SK-N-SH treated with all-trans-retinoic acid at 6 μM for 48 hours (cell line): ENCODE measurements around the gene BPGM.

Experiments
- ATAC-seq: fragments of 200-7000 bp; cut with Tn5 transposase; 3 replicates; pipeline ENCODE4 v1.9.1; 2020; ENCODE audit warnings: mild to moderate bottlenecking, moderate library complexity
- ARNTL ChIP-seq: fragments of 450-650 bp; formaldehyde crosslinking; IDR thresholded peaks from 2 replicates; pipeline ENCODE4 v1.5.0; 2020; ENCODE audit warnings: low read depth, mild to moderate bottlenecking, moderate library complexity, borderline replicate concordance
- BACH2 ChIP-seq: fragments of 250-450 bp; sonication (Bioruptor Pico); IDR thresholded peaks from 2 replicates; pipeline ENCODE4 v1.9.0; 2021; ENCODE audit warnings: mild to moderate bottlenecking, borderline replicate concordance
- CSRNP3 ChIP-seq: fragments of 250-450 bp; sonication (Bioruptor Pico); IDR thresholded peaks from 2 replicates; pipeline ENCODE4 v1.5.1; 2021; ENCODE audit warnings: mild to moderate bottlenecking, moderate library complexity
- ESRRG ChIP-seq: fragments of 250-450 bp; sonication (Bioruptor Pico); IDR thresholded peaks from 2 replicates; pipeline ENCODE4 v1.6.1; 2021; ENCODE audit warnings: mild to moderate bottlenecking
- GLIS3 ChIP-seq: fragments of 250-450 bp; sonication (Bioruptor Pico); IDR thresholded peaks from 2 replicates; pipeline ENCODE4 v1.5.0; 2020; ENCODE audit warnings: mild to moderate bottlenecking, moderate library complexity
- ISL1 ChIP-seq: fragments of 250-450 bp; sonication (Bioruptor Pico); IDR thresholded peaks from 2 replicates; pipeline ENCODE4 v2.1.2; 2022; ENCODE audit warnings: mild to moderate bottlenecking, moderate library complexity
- OSR1 ChIP-seq: fragments of 250-450 bp; sonication (Bioruptor Pico); IDR thresholded peaks from 2 replicates; pipeline ENCODE4 v1.8.0; 2022; ENCODE audit warnings: moderate library complexity, mild to moderate bottlenecking, inconsistent platforms
- PPARA ChIP-seq: fragments of 250-450 bp; sonication (Bioruptor Pico); IDR thresholded peaks from 2 replicates; pipeline ENCODE4 v1.5.0; 2020; ENCODE audit warnings: mild to moderate bottlenecking, borderline replicate concordance
- RARB ChIP-seq: fragments of 250-450 bp; sonication (Bioruptor Pico); IDR thresholded peaks from 2 replicates; pipeline ENCODE4 v1.8.0; 2021; ENCODE audit warnings: mild to moderate bottlenecking, moderate library complexity
- SNAI2 ChIP-seq: fragments of 250-450 bp; sonication (Bioruptor Pico); IDR thresholded peaks from 2 replicates; pipeline ENCODE4 v1.5.0; 2020; ENCODE audit warnings: mild to moderate bottlenecking, moderate library complexity
- TCF4 ChIP-seq: fragments of 250-450 bp; sonication (Bioruptor Pico); IDR thresholded peaks from 2 replicates; pipeline ENCODE4 v1.8.0; 2021; ENCODE audit warnings: mild to moderate bottlenecking, moderate library complexity, borderline replicate concordance
- ZC3H10 ChIP-seq: fragments of 250-450 bp; sonication (Bioruptor Pico); IDR thresholded peaks from 2 replicates; pipeline ENCODE4 v1.5.1; 2021; ENCODE audit warnings: mild to moderate bottlenecking, moderate library complexity
- ZFP3 ChIP-seq: fragments of 250-450 bp; sonication (Bioruptor Pico); IDR thresholded peaks from 2 replicates; pipeline ENCODE4 v1.5.0; 2020; ENCODE audit warnings: mild to moderate bottlenecking, moderate library complexity
- ZFP30 ChIP-seq: fragments of 450-650 bp; formaldehyde crosslinking; IDR thresholded peaks from 2 replicates; pipeline ENCODE4 v1.5.0; 2022; ENCODE audit warnings: mild to moderate bottlenecking, moderate library complexity
- ZNF565 ChIP-seq: fragments of 450-650 bp; formaldehyde crosslinking; conservative IDR thresholded peaks from 2 replicates; pipeline ENCODE4 v1.5.0; 2020; ENCODE audit warnings: low read depth, mild to moderate bottlenecking, moderate library complexity
- ZNF70 ChIP-seq: fragments of 450-650 bp; formaldehyde crosslinking; IDR thresholded peaks from 2 replicates; pipeline ENCODE4 v1.5.0; 2020; ENCODE audit warnings: mild to moderate bottlenecking, moderate library complexity
- ZNF8 ChIP-seq: fragments of 450-650 bp; formaldehyde crosslinking; IDR thresholded peaks from 2 replicates; pipeline ENCODE4 v1.5.0; 2020; ENCODE audit warnings: mild to moderate bottlenecking, moderate library complexity
- TF ChIP-seq, protein P1 (sequence below): fragments of 250-450 bp; sonication (Bioruptor Pico); IDR thresholded peaks from 2 replicates; pipeline ENCODE4 v1.8.0; 2021; ENCODE audit warnings: low read depth, mild to moderate bottlenecking, moderate library complexity, borderline replicate concordance
- TF ChIP-seq, protein P2 (sequence below): fragments of 250-450 bp; sonication (Bioruptor Pico); IDR thresholded peaks from 2 replicates; pipeline ENCODE4 v1.5.1; 2020; ENCODE audit warnings: low read depth, mild to moderate bottlenecking, moderate library complexity
- TF ChIP-seq, protein P3 (sequence below): fragments of 250-450 bp; sonication (Bioruptor Pico); IDR thresholded peaks from 2 replicates; pipeline ENCODE4 v1.5.0; 2020; ENCODE audit warnings: mild to moderate bottlenecking, moderate library complexity

The BPGM gene

GRCh38 chr7:134611611-134612151 is 35.0 kb upstream of the BPGM start:
- no peak for ATAC-seq
- no peak for TF ChIP-seq ZNF70
- no peak for TF ChIP-seq ESRRG (CRISPR knock-in tag)
- TF ChIP-seq, protein P1, sequence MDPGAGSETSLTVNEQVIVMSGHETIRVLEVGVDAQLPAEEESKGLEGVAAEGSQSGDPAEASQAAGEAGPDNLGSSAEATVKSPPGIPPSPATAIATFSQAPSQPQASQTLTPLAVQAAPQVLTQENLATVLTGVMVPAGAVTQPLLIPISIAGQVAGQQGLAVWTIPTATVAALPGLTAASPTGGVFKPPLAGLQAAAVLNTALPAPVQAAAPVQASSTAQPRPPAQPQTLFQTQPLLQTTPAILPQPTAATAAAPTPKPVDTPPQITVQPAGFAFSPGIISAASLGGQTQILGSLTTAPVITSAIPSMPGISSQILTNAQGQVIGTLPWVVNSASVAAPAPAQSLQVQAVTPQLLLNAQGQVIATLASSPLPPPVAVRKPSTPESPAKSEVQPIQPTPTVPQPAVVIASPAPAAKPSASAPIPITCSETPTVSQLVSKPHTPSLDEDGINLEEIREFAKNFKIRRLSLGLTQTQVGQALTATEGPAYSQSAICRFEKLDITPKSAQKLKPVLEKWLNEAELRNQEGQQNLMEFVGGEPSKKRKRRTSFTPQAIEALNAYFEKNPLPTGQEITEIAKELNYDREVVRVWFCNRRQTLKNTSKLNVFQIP = no peak
- TF ChIP-seq, protein P2, sequence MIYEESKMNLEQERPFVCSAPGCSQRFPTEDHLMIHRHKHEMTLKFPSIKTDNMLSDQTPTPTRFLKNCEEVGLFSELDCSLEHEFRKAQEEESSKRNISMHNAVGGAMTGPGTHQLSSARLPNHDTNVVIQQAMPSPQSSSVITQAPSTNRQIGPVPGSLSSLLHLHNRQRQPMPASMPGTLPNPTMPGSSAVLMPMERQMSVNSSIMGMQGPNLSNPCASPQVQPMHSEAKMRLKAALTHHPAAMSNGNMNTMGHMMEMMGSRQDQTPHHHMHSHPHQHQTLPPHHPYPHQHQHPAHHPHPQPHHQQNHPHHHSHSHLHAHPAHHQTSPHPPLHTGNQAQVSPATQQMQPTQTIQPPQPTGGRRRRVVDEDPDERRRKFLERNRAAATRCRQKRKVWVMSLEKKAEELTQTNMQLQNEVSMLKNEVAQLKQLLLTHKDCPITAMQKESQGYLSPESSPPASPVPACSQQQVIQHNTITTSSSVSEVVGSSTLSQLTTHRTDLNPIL (CRISPR knock-in tag) = no peak
- TF ChIP-seq ZNF565 (CRISPR knock-in tag) = no peak
- no peak for TF ChIP-seq ZNF8 (CRISPR knock-in tag)
- no peak for TF ChIP-seq ISL1 (CRISPR knock-in tag)
- TF ChIP-seq ARNTL (CRISPR knock-in tag) = no peak
- TF ChIP-seq, protein P3, sequence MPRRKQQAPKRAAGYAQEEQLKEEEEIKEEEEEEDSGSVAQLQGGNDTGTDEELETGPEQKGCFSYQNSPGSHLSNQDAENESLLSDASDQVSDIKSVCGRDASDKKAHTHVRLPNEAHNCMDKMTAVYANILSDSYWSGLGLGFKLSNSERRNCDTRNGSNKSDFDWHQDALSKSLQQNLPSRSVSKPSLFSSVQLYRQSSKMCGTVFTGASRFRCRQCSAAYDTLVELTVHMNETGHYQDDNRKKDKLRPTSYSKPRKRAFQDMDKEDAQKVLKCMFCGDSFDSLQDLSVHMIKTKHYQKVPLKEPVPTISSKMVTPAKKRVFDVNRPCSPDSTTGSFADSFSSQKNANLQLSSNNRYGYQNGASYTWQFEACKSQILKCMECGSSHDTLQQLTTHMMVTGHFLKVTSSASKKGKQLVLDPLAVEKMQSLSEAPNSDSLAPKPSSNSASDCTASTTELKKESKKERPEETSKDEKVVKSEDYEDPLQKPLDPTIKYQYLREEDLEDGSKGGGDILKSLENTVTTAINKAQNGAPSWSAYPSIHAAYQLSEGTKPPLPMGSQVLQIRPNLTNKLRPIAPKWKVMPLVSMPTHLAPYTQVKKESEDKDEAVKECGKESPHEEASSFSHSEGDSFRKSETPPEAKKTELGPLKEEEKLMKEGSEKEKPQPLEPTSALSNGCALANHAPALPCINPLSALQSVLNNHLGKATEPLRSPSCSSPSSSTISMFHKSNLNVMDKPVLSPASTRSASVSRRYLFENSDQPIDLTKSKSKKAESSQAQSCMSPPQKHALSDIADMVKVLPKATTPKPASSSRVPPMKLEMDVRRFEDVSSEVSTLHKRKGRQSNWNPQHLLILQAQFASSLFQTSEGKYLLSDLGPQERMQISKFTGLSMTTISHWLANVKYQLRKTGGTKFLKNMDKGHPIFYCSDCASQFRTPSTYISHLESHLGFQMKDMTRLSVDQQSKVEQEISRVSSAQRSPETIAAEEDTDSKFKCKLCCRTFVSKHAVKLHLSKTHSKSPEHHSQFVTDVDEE = no peak
- TF ChIP-seq CSRNP3 (CRISPR knock-in tag) = no peak
- TF ChIP-seq ZC3H10 = no peak
- no peak for TF ChIP-seq ZFP30 (CRISPR knock-in tag)
- no peak for TF ChIP-seq PPARA (CRISPR knock-in tag)
- TF ChIP-seq GLIS3 (CRISPR knock-in tag) = no peak
- TF ChIP-seq RARB (CRISPR knock-in tag) = no peak
- no peak for TF ChIP-seq SNAI2 (CRISPR knock-in tag)
- no peak for TF ChIP-seq BACH2 (CRISPR knock-in tag)
- no peak for TF ChIP-seq ZFP3 (CRISPR knock-in tag)
- TF ChIP-seq, all 23 proteins: peak for 0

DNA sequence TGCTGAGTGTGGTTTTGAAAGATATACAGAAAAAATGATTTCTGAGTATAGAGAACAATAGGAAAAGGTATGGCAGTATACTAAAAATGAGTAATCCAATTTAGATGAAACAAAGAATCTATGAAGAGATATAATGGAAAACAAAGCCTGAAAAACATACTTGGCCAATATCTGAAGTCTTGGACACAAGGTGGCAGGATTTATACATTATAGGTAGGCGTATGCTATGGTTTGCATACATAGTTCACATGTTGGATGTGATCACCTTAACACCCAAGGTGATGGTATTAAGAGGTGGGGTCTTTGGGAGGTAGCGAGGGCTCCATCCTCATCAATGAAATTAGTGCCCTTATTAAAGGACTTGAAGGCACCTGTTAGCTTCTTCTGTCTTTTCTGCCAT is 34.5 kb upstream of the BPGM start:
- no peak for ATAC-seq
- TF ChIP-seq OSR1 (CRISPR knock-in tag) (no peak), ZFP3 (CRISPR knock-in tag) (no peak), ARNTL (CRISPR knock-in tag) (no peak), GLIS3 (CRISPR knock-in tag) (no peak), ZFP30 (CRISPR knock-in tag) (no peak), ISL1 (CRISPR knock-in tag) (no peak), RARB (CRISPR knock-in tag) (no peak), BACH2 (CRISPR knock-in tag) (no peak), ZNF565 (CRISPR knock-in tag) (no peak), ZC3H10 (no peak), CSRNP3 (CRISPR knock-in tag) (no peak), TCF4 (no peak)
- TF ChIP-seq, protein P3 = no peak
